Activated T-helper 1 cell treated with anti-CD3 and anti-CD28 coated beads, Interleukin-12 subunit alpha, Interleukin-12 subunit beta, Interleukin-2, Interleukin-4 antibody, amounts not matched to agents 30 ng/mL and 10 ng/mL and 1 ng/mL, durations not matched to agents 14 hours and 24 hours and 36 hours (primary cell): ENCODE data around the gene GLCCI1. TPM values are rescaled to one million over a fixed set of nuclear protein-coding genes. Genes with fewer than 3 reads are reported as not detected.

Experiments used
- DNase-seq: peaks from one replicate; pipeline ENCODE4 v3.0.0; 2021; ENCODE audit warnings: low spot score
- H3K27ac Mint-ChIP-seq: one replicate; pipeline ENCODE4 v1.8.0; 2021; ENCODE audit warnings: mild to moderate bottlenecking, mixed read lengths
- H3K27me3 Mint-ChIP-seq: one replicate; pipeline ENCODE4 v1.8.0; 2022; ENCODE audit warnings: mild to moderate bottlenecking, moderate library complexity, mixed read lengths; ENCODE audit not compliant: insufficient read depth
- H3K36me3 Mint-ChIP-seq: one replicate; pipeline ENCODE4 v1.8.0; 2021; ENCODE audit warnings: low read depth, mixed read lengths
- H3K4me1 Mint-ChIP-seq: one replicate; pipeline ENCODE4 v1.8.0; 2021; ENCODE audit warnings: low read depth, mixed read lengths
- H3K4me3 Mint-ChIP-seq: one replicate; pipeline ENCODE4 v1.8.0; 2021; ENCODE audit warnings: mild to moderate bottlenecking, moderate library complexity, mixed read lengths
- H3K9me3 Mint-ChIP-seq: one replicate; pipeline ENCODE4 v1.8.0; 2021; ENCODE audit warnings: mixed read lengths
- intact Hi-C: fragments of 100-400 bp; cut with micrococcal nuclease; formaldehyde crosslinking; loops from one replicate; pipeline ENCODE4 v1.15.1; 2024
- total RNA-seq: library from RNA; stranded (reverse); gene quantifications from 2 replicates; pipeline ENCODE4 v1.2.3, GENCODE V29; 2022

The GLCCI1 gene
- total RNA-seq, 1 donor from 2014 or later, result 13.4 TPM

- Mint-ChIP-seq H3K27me3 (no peaks in the 10 kb centered on the region), H3K27ac (no peak overlapping the region), H3K9me3 (peaks cover 28% of the 10 kb centered on the region), H3K36me3 (peaks cover 5% of the 10 kb centered on the region), H3K4me3 (no peak overlapping the region), H3K4me1 (peaks cover 14% of the 10 kb centered on the region)
- intact Hi-C loops, result no loop called here
- DNase-seq, result no peak
Observed at GRCh38 chr7:8103282-8103681, 134.7 kb downstream of the GLCCI1 start.

- no peak for DNase-seq
- H3K27ac Mint-ChIP-seq, result peak overlapping the region; percentile 58
- no peaks in the 10 kb centered on the region for H3K27me3 Mint-ChIP-seq
- H3K4me3 Mint-ChIP-seq, result no peak overlapping the region
- H3K36me3 Mint-ChIP-seq, result no peaks in the 10 kb centered on the region
- intact Hi-C loops, result no loop called here
- peaks cover 18% of the 10 kb centered on the region for H3K9me3 Mint-ChIP-seq
- H3K4me1 Mint-ChIP-seq, result peaks cover 14% of the 10 kb centered on the region
Observed at GRCh38 chr7:8105449-8106095, 137.0 kb downstream of the GLCCI1 start.

- Mint-ChIP-seq H3K36me3 (no peaks in the 10 kb centered on the region), H3K4me1 (peaks cover 40% of the 10 kb centered on the region), H3K27me3 (no peaks in the 10 kb centered on the region), H3K4me3 (no peak overlapping the region), H3K9me3 (peaks cover under 1% of the 10 kb centered on the region), H3K27ac (no peak overlapping the region)
- intact Hi-C loops, result no loop called here
- no peak for DNase-seq
Observed at GRCh38 chr7:8109196-8110022, 140.8 kb downstream of the GLCCI1 start.

- Mint-ChIP-seq H3K27ac (no peak overlapping the region), H3K9me3 (no peaks in the 10 kb centered on the region), H3K4me1 (peaks cover 51% of the 10 kb centered on the region), H3K36me3 (peaks cover 6% of the 10 kb centered on the region), H3K4me3 (no peak overlapping the region), H3K27me3 (no peaks in the 10 kb centered on the region)
- intact Hi-C loops, result no loop called here
- no peak for DNase-seq
Observed at GRCh38 chr7:8111282-8111960, 142.8 kb downstream of the GLCCI1 start.

GRCh38 chr7:8112685-8113084 is 144.1 kb downstream of the GLCCI1 start:
- Mint-ChIP-seq H3K36me3 (peaks cover 11% of the 10 kb centered on the region), H3K27me3 (no peaks in the 10 kb centered on the region), H3K4me1 (peaks cover 57% of the 10 kb centered on the region), H3K4me3 (no peak overlapping the region), H3K27ac (no peak overlapping the region), H3K9me3 (peaks cover 6% of the 10 kb centered on the region)
- intact Hi-C loops, result no loop called here
- no peak for DNase-seq

GRCh38 chr7:8113184-8113583 is 144.6 kb downstream of the GLCCI1 start:
- intact Hi-C loops, result no loop called here
- Mint-ChIP-seq H3K36me3 (peaks cover 11% of the 10 kb centered on the region), H3K9me3 (peaks cover 6% of the 10 kb centered on the region), H3K27me3 (no peaks in the 10 kb centered on the region), H3K4me1 (peaks cover 62% of the 10 kb centered on the region), H3K4me3 (no peak overlapping the region), H3K27ac (no peak overlapping the region)
- DNase-seq, result no peak

GRCh38 chr7:8114175-8114574 is 145.6 kb downstream of the GLCCI1 start:
- peak overlapping the region; percentile 49 for H3K4me3 Mint-ChIP-seq
- peaks cover 6% of the 10 kb centered on the region for H3K9me3 Mint-ChIP-seq
- H3K27me3 Mint-ChIP-seq, result no peaks in the 10 kb centered on the region
- intact Hi-C loops, result no loop called here
- H3K27ac Mint-ChIP-seq, result peak overlapping the region; percentile 79
- peak; percentile 22 for DNase-seq
- H3K36me3 Mint-ChIP-seq, result peaks cover 11% of the 10 kb centered on the region
- H3K4me1 Mint-ChIP-seq, result peaks cover 72% of the 10 kb centered on the region

- Mint-ChIP-seq H3K27me3 (no peaks in the 10 kb centered on the region), H3K4me1 (peaks cover 83% of the 10 kb centered on the region), H3K4me3 (peak overlapping the region; percentile 15), H3K27ac (peak overlapping the region; percentile 8), H3K36me3 (peaks cover 11% of the 10 kb centered on the region), H3K9me3 (peaks cover 6% of the 10 kb centered on the region)
- intact Hi-C loops, result no loop called here
- DNase-seq, result no peak
Observed at GRCh38 chr7:8115547-8116402, 147.2 kb downstream of the GLCCI1 start.

GRCh38 chr7:8117195-8117594 is 148.6 kb downstream of the GLCCI1 start:
- Mint-ChIP-seq H3K36me3 (peaks cover 14% of the 10 kb centered on the region), H3K4me1 (peaks cover 91% of the 10 kb centered on the region), H3K27ac (no peak overlapping the region), H3K4me3 (peak overlapping the region; percentile 9), H3K9me3 (peaks cover 6% of the 10 kb centered on the region), H3K27me3 (no peaks in the 10 kb centered on the region)
- DNase-seq, result no peak
- intact Hi-C loops, result loop anchor here (1.0 kb wide), 2 partner anchors 8 to 17 kb away; no protein-coding TSS in a partner anchor

GRCh38 chr7:8119262-8119661 is 150.7 kb downstream of the GLCCI1 start:
- Mint-ChIP-seq H3K4me3 (no peak overlapping the region), H3K4me1 (peaks cover 82% of the 10 kb centered on the region), H3K9me3 (peaks cover 6% of the 10 kb centered on the region), H3K36me3 (peaks cover 16% of the 10 kb centered on the region), H3K27ac (no peak overlapping the region), H3K27me3 (peaks cover 5% of the 10 kb centered on the region)
- intact Hi-C loops, result no loop called here
- no peak for DNase-seq

- H3K4me1 Mint-ChIP-seq, result peaks cover 82% of the 10 kb centered on the region
- no peak overlapping the region for H3K4me3 Mint-ChIP-seq
- intact Hi-C loops, result no loop called here
- H3K27ac Mint-ChIP-seq, result no peak overlapping the region
- H3K27me3 Mint-ChIP-seq, result peaks cover 5% of the 10 kb centered on the region
- DNase-seq, result no peak
- H3K9me3 Mint-ChIP-seq, result peaks cover 6% of the 10 kb centered on the region
- peaks cover 14% of the 10 kb centered on the region for H3K36me3 Mint-ChIP-seq
Observed at GRCh38 chr7:8120390-8121058, 151.9 kb downstream of the GLCCI1 start.

GRCh38 chr7:8121243-8121642 is 152.6 kb downstream of the GLCCI1 start:
- peaks cover 5% of the 10 kb centered on the region for H3K27me3 Mint-ChIP-seq
- no peak overlapping the region for H3K4me3 Mint-ChIP-seq
- H3K36me3 Mint-ChIP-seq, result peaks cover 10% of the 10 kb centered on the region
- intact Hi-C loops, result no loop called here
- no peak for DNase-seq
- peak overlapping the region; percentile 18 for H3K27ac Mint-ChIP-seq
- peaks cover 82% of the 10 kb centered on the region for H3K4me1 Mint-ChIP-seq
- peaks cover 6% of the 10 kb centered on the region for H3K9me3 Mint-ChIP-seq
